ENCODE results near the gene INPP5D. TPM values are rescaled to one million over a fixed set of nuclear protein-coding genes. Genes with fewer than 3 reads are reported as not detected.
"Not testable (repeated sequence)": the region's sequence is repeated elsewhere in the genome, so short reads cannot be mapped to it uniquely, and the experiment has no call there.

INPP5D gene
- total and polyA plus RNA-seq, 2 of the 13 experiments (the other 11 are each of a cell fraction or from before 2014, with no cell fraction given), result 16.7 to 18.0 TPM

DNA sequence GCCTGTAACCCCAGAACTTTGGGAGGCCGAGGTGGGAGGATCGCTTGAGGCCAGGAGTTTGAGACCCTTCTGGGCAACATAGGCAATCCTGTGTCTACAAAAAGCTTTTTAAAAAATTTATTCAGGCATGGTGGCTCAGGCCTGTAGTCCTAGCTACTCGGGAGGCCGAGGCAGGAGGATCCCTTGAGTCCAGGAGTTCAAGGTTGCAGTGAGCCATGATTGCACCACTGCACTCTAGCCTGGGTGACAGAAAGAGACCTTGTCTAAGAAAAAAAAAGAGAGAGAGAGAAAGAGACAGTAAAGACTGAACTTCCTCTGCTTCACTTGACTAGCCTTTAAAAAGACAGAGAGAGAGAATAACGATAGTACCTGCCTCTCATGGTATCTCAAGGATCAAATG lies 62.4 kb downstream of the INPP5D start (continued):
- TF ChIP-seq, protein P1, sequence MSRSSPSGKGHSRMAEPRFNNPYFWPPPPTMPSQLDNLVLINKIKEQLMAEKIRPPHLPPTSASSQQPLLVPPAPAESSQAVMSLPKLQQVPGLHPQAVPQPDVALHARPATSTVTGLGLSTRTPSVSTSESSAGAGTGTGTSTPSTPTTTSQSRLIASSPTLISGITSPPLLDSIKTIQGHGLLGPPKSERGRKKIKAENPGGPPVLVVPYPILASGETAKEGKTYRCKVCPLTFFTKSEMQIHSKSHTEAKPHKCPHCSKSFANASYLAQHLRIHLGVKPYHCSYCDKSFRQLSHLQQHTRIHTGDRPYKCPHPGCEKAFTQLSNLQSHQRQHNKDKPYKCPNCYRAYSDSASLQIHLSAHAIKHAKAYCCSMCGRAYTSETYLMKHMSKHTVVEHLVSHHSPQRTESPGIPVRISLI (CRISPR knock-in tag; IDR thresholded peaks at IDR 0.05; ENCODE audit: borderline replicate concordance), result peak; percentile 54; the same call in 1 of the 2 replicates

DNA sequence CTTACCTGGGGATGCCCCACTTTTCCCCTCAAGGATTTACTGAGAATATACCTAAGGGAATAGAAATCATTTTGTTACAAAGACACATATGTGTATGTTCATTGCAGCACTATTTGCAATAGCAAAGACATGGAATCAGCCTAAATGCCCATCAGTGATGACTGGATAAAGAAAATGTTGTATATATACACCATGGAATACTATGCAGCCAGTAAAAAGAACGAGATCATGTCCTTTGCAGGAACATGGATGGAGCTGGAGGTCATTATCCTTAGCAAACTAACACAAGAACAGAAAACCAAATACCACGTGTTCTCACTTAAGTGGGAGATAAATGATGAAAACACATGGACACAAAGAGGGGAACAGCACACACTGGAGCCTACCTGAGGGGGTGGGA lies 63.4 kb downstream of the INPP5D start:
- ATAC-seq; H3K79me2 ChIP-seq (ENCODE audit: insufficient read depth, low read length); H2AFZ ChIP-seq (ENCODE audit: low read length); FAIRE-seq; H3K27me3 ChIP-seq (ENCODE audit: control insufficient read depth in 1 of 2, insufficient read depth in 2 of 2, low read length in 2 of 2); DNase-seq (ENCODE audit: low spot score); H3K4me3 ChIP-seq (replicated peaks in 1 of 3; ENCODE audit: insufficient read depth in 1 of 3, low read depth in 2 of 3, low read length in 3 of 3); H4K20me1 ChIP-seq (ENCODE audit: insufficient read depth, low read length); H3K4me2 ChIP-seq (ENCODE audit: low read depth, low read length); H3K9ac ChIP-seq (ENCODE audit: insufficient read depth, low read depth, low read length); in situ Hi-C loops (cut with HindIII; ENCODE audit: extremely low pct_ligation_motif_present, low pct_unique_long_range_greater_than_20kb); POLR2A ChIA-PET; CTCF ChIA-PET (ENCODE audit: low intra/inter-chr PET ratio, low total read pairs); H3K27ac ChIP-seq (ENCODE audit: extremely low read length, insufficient read depth, low read length); BruUV-seq (replicated peaks); H3K9me3 ChIP-seq (ENCODE audit: low read length): not testable (repeated sequence)
- WGBS (ENCODE audit: low lambda C conversion rate), result 45% methylated on average over 2 of the region's 2 CpGs
- peaks cover 12% of the 10 kb centered on the region for H3K4me1 ChIP-seq (ENCODE audit: insufficient read depth, low read length)
- intact Hi-C loops (cut with micrococcal nuclease; ENCODE audit: unreplicated experiment), result loop anchor here (5.0 kb wide), 1 partner anchor 61 kb away; the partner anchor contains the start of gene INPP5D
- peaks cover 0 to 24% of the 10 kb centered on the region in 2 experiments; a peak in 3 of 5 replicates for H3K36me3 ChIP-seq (replicated peaks in 1 of 2; ENCODE audit: control insufficient read depth in 1 of 2, insufficient read depth in 2 of 2, low read length in 2 of 2)

DNA sequence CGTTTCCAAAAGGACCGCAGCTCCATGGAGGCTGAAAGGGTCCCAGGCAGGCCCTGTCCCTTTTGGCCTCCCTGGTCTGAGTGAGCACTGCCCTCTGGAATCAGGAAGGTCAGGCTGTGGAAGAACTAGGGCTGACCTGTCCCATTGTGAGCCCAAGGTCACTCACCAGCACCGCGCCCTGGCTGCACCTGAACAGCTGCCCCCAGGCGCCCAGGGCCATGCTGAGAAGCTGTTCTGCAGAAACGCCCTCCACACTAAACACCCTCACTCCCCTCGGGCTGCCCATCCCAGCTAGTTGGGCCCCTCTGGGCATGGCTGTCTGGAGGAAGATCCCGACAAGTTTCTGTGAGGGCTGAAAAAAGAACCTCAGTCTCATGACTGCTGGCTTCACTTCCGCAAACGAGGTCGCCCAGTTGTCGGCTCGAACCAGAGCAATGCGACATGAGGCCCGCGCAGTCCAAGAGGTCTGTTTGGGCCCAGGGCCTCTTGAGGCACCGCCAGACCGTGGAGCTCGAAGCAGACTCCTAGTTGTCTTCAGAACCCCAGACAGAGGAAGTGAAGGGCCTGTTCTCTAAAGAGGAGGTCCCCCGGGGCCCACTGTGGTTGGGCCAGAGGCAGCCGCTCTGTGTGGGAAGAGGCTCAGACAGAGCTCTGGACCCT lies 64.4 kb downstream of the INPP5D start:
- intact Hi-C loops (cut with micrococcal nuclease; ENCODE audit: unreplicated experiment), result loop anchor here (5.0 kb wide), 1 partner anchor 62 kb away; the partner anchor contains the start of gene INPP5D
- Histone ChIP-seq H3K4me2 (ENCODE audit: low read depth, low read length) (no peak overlapping the region), H3K9me3 (ENCODE audit: low read length) (no peaks in the 10 kb centered on the region), H3K36me3 (replicated peaks in 1 of 2; ENCODE audit: control insufficient read depth in 1 of 2, insufficient read depth in 2 of 2, low read length in 2 of 2) (peaks cover 0 to 26% of the 10 kb centered on the region in 2 experiments; a peak in 3 of 5 replicates), H3K4me3 (replicated peaks in 1 of 3; ENCODE audit: insufficient read depth in 1 of 3, low read depth in 2 of 3, low read length in 3 of 3) (no peak overlapping the region), H2AFZ (ENCODE audit: low read length) (no peak overlapping the region), H4K20me1 (ENCODE audit: insufficient read depth, low read length) (no peaks in the 10 kb centered on the region), H3K9ac (ENCODE audit: insufficient read depth, low read depth, low read length) (no peak overlapping the region), H3K4me1 (ENCODE audit: insufficient read depth, low read length) (peaks cover 12% of the 10 kb centered on the region), H3K27ac (ENCODE audit: extremely low read length, insufficient read depth, low read length) (no peak overlapping the region), H3K27me3 (ENCODE audit: control insufficient read depth in 1 of 2, insufficient read depth in 2 of 2, low read length in 2 of 2) (no peaks in the 10 kb centered on the region), H3K79me2 (ENCODE audit: insufficient read depth, low read length) (no peaks in the 10 kb centered on the region)
- peak; percentile 64 for ATAC-seq
- in situ Hi-C loops (cut with HindIII; ENCODE audit: extremely low pct_ligation_motif_present, low pct_unique_long_range_greater_than_20kb), result no loop called here
- FAIRE-seq, result no peak
- no TSS peak for BruUV-seq (replicated peaks)
- 89% methylated on average over 15 of the region's 21 CpGs for WGBS (ENCODE audit: low lambda C conversion rate)
- no peak for DNase-seq (ENCODE audit: low spot score)
- ChIA-PET CTCF (ENCODE audit: low intra/inter-chr PET ratio, low total read pairs) (no interaction called here), POLR2A (no interaction called here)
- no peak for TF ChIP-seq SRSF4 (IDR thresholded peaks at IDR 0.05; ENCODE audit: low read depth, low read length, poor library complexity, severe bottlenecking)
- TF ChIP-seq, protein P2, sequence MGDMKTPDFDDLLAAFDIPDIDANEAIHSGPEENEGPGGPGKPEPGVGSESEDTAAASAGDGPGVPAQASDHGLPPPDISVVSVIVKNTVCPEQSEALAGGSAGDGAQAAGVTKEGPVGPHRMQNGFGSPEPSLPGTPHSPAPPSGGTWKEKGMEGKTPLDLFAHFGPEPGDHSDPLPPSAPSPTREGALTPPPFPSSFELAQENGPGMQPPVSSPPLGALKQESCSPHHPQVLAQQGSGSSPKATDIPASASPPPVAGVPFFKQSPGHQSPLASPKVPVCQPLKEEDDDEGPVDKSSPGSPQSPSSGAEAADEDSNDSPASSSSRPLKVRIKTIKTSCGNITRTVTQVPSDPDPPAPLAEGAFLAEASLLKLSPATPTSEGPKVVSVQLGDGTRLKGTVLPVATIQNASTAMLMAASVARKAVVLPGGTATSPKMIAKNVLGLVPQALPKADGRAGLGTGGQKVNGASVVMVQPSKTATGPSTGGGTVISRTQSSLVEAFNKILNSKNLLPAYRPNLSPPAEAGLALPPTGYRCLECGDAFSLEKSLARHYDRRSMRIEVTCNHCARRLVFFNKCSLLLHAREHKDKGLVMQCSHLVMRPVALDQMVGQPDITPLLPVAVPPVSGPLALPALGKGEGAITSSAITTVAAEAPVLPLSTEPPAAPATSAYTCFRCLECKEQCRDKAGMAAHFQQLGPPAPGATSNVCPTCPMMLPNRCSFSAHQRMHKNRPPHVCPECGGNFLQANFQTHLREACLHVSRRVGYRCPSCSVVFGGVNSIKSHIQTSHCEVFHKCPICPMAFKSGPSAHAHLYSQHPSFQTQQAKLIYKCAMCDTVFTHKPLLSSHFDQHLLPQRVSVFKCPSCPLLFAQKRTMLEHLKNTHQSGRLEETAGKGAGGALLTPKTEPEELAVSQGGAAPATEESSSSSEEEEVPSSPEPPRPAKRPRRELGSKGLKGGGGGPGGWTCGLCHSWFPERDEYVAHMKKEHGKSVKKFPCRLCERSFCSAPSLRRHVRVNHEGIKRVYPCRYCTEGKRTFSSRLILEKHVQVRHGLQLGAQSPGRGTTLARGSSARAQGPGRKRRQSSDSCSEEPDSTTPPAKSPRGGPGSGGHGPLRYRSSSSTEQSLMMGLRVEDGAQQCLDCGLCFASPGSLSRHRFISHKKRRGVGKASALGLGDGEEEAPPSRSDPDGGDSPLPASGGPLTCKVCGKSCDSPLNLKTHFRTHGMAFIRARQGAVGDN (CRISPR knock-in tag; IDR thresholded peaks at IDR 0.05), result peak; percentile 40
- no peak for TF ChIP-seq ZNF563 (CRISPR knock-in tag; IDR thresholded peaks at IDR 0.05)
- TF ChIP-seq CHD4 (IDR thresholded peaks at IDR 0.05; ENCODE audit: borderline replicate concordance, low read length), result no peak
- TF ChIP-seq, protein P3, sequence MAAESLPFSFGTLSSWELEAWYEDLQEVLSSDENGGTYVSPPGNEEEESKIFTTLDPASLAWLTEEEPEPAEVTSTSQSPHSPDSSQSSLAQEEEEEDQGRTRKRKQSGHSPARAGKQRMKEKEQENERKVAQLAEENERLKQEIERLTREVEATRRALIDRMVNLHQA (CRISPR knock-in tag; IDR thresholded peaks at IDR 0.05), result no peak
- peak; percentile 67; the same call in 1 of the 2 replicates for TF ChIP-seq MTA1 (CRISPR knock-in tag; IDR thresholded peaks at IDR 0.05; ENCODE audit: borderline replicate concordance)
